ENCODE results near the gene BAK1. TPM values are rescaled to one million over a fixed set of nuclear protein-coding genes. Genes with fewer than 3 reads are reported as not detected.
"Not testable (repeated sequence)": the region's sequence is repeated elsewhere in the genome, so short reads cannot be mapped to it uniquely, and the experiment has no call there.

BAK1 gene
- total RNA-seq, 4 donors from 2014 or later, result 19.7 to 26.6 (median 22.2) TPM

GRCh38 chr6:33597551-33598322, 17.7 kb upstream of the BAK1 start:
- intact Hi-C loops (cut with DNase I; ENCODE audit: low total_unique reads), result no loop called here
- DNase-seq (ENCODE audit: low spot score in 2 of 2), result no peak
- 62 to 73% methylated on average over 4 of the region's 4 CpGs for WGBS, 2 donors
- H3K4me3 ChIP-seq (ENCODE audit: low read depth, poor library complexity, severe bottlenecking), result no peak overlapping the region
- no peak for TF ChIP-seq CTCF (IDR thresholded peaks at IDR 0.05)
- no peak for TF ChIP-seq POLR2A (IDR thresholded peaks at IDR 0.05)

GRCh38 chr6:33596894-33597293, 16.8 kb upstream of the BAK1 start:
- intact Hi-C loops (cut with DNase I; ENCODE audit: low total_unique reads); DNase-seq (ENCODE audit: low spot score in 2 of 2); H3K4me3 ChIP-seq (ENCODE audit: low read depth, poor library complexity, severe bottlenecking): not testable (repeated sequence)
- 94 to 98% methylated on average over 3 to 5 of the region's 5 CpGs for WGBS, 2 donors

GRCh38 chr6:33595001-33595846, 15.1 kb upstream of the BAK1 start:
- intact Hi-C loops (cut with DNase I; ENCODE audit: low total_unique reads), result no loop called here

GRCh38 chr6:33593414-33593727, 13.3 kb upstream of the BAK1 start:
- H3K4me3 ChIP-seq (ENCODE audit: low read depth, poor library complexity, severe bottlenecking), result no peak overlapping the region
- intact Hi-C loops (cut with DNase I; ENCODE audit: low total_unique reads), result no loop called here
- no peak for TF ChIP-seq POLR2A (IDR thresholded peaks at IDR 0.05)
- TF ChIP-seq CTCF (IDR thresholded peaks at IDR 0.05), result no peak
- 34 to 41% methylated on average over 4 of the region's 4 CpGs for WGBS, 2 donors
- DNase-seq (ENCODE audit: low spot score in 2 of 2), result no peak

More at GRCh38 chr6:33595001-33595846, 15.1 kb upstream of the BAK1 start:
- no peak overlapping the region for H3K4me3 ChIP-seq (ENCODE audit: low read depth, poor library complexity, severe bottlenecking)
- 95 to 97% methylated on average over 18 of the region's 18 CpGs for WGBS, 2 donors
- TF ChIP-seq POLR2A (IDR thresholded peaks at IDR 0.05) (no peak), CTCF (IDR thresholded peaks at IDR 0.05) (no peak)
- no peak for DNase-seq (ENCODE audit: low spot score in 2 of 2)

GRCh38 chr6:33592595-33593413, 12.7 kb upstream of the BAK1 start:
- 37 to 45% methylated on average over 38 to 57 of the region's 57 CpGs for whole genome bisulfite sequencing, 2 donors
- intact Hi-C loops (cut with DNase I; ENCODE audit: low total_unique reads), result no loop called here
- no peak for DNase-seq (ENCODE audit: low spot score in 2 of 2)
- H3K4me3 ChIP-seq (ENCODE audit: low read depth, poor library complexity, severe bottlenecking), result no peak overlapping the region
- TF ChIP-seq CTCF (IDR thresholded peaks at IDR 0.05) (no peak), POLR2A (IDR thresholded peaks at IDR 0.05) (no peak)

- no peak for TF ChIP-seq POLR2A (IDR thresholded peaks at IDR 0.05)
- no peak for TF ChIP-seq CTCF (IDR thresholded peaks at IDR 0.05)
- no peak for DNase-seq (ENCODE audit: low spot score in 2 of 2)
- intact Hi-C loops (cut with DNase I; ENCODE audit: low total_unique reads), result no loop called here
- 82 to 87% methylated on average over 7 of the region's 7 CpGs for WGBS, 2 donors
- no peak overlapping the region for H3K4me3 ChIP-seq (ENCODE audit: low read depth, poor library complexity, severe bottlenecking)
These were observed 12.2 kb upstream of the BAK1 start for GRCh38 chr6:33592280-33592594.

All from lower leg skin (tissue), 4 donors.